ENCODE data around the gene SH3GL2.

The SH3GL2 gene

GRCh38 chr9:17824191-17824590, 245.3 kb downstream of the SH3GL2 start:
- DNase-seq = no peak

GRCh38 chr9:17824616-17825264, 245.9 kb downstream of the SH3GL2 start:
- no peak for DNase-seq

GRCh38 chr9:17825265-17825659, 246.4 kb downstream of the SH3GL2 start:
- DNase-seq = no peak

GRCh38 chr9:17829064-17829463, 250.2 kb downstream of the SH3GL2 start:
- DNase-seq = no peak

- no peak for DNase-seq
Observed at GRCh38 chr9:17829812-17830385, 251.0 kb downstream of the SH3GL2 start.

- DNase-seq = no peak
Observed at GRCh38 chr9:17832812-17833211, 253.9 kb downstream of the SH3GL2 start.

GRCh38 chr9:17833846-17834245, 255.0 kb downstream of the SH3GL2 start:
- no peak for DNase-seq

GRCh38 chr9:17837965-17838364, 259.1 kb downstream of the SH3GL2 start:
- DNase-seq = no peak

GRCh38 chr9:17839776-17840175, 260.9 kb downstream of the SH3GL2 start:
- DNase-seq = no peak

GRCh38 chr9:17843236-17843635, 264.4 kb downstream of the SH3GL2 start:
- DNase-seq = no peak
